Activated CD4-positive, alpha-beta memory T cell treated with anti-CD3 and anti-CD28 coated beads for 36 hours (primary cell): Measurements from ENCODE around the gene TACR2. TPM values are rescaled to one million over a fixed set of nuclear protein-coding genes. Genes with fewer than 3 reads are reported as not detected.
A peak's percentile ranks its signal among the peaks of the same experiment; 100 is the strongest.

Experiments
- CTCF ChIA-PET: fragments of 350-600 bp; sonication (Branson Sonifier 250); formaldehyde crosslinking; loops from one replicate; lab custom pipeline; 2021; ENCODE audit warnings: antibody characterized with exemption, inconsistent platforms; lab: Charles Lee
- POLR2A ChIA-PET: fragments of 350-600 bp; sonication (Branson Sonifier 250); formaldehyde crosslinking; loops from one replicate; lab custom pipeline; 2021; ENCODE audit warnings: antibody characterized with exemption; lab: Charles Lee
- DNase-seq: peaks from one replicate; pipeline ENCODE4 v3.0.0-alpha.2; 2020
- H3K27ac Mint-ChIP-seq: one replicate; pipeline ENCODE4 v1.8.0; 2021; ENCODE audit warnings: mixed read lengths
- H3K27me3 Mint-ChIP-seq: one replicate; pipeline ENCODE4 v1.8.0; 2021; ENCODE audit warnings: mixed read lengths
- H3K36me3 Mint-ChIP-seq: one replicate; pipeline ENCODE4 v1.8.0; 2021; ENCODE audit warnings: mixed read lengths
- H3K4me1 Mint-ChIP-seq: one replicate; pipeline ENCODE4 v1.8.0; 2021; ENCODE audit warnings: low read depth, mixed read lengths
- H3K4me3 Mint-ChIP-seq: one replicate; pipeline ENCODE4 v1.8.0; 2021; ENCODE audit warnings: mild to moderate bottlenecking, mixed read lengths
- H3K9me3 Mint-ChIP-seq: one replicate; pipeline ENCODE4 v1.8.0; 2021; ENCODE audit warnings: mixed read lengths
- intact Hi-C: fragments of 100-400 bp; cut with micrococcal nuclease; formaldehyde crosslinking; loops from one replicate; pipeline ENCODE4 v1.15.1; 2023
- total RNA-seq, 2 experiments: library from RNA; stranded (reverse); gene quantifications; one replicate each; pipeline ENCODE4 v1.2.3, GENCODE V29; 2021

TACR2 gene
- total RNA-seq, 2 experiments from 2014 or later = not detected

DNA sequence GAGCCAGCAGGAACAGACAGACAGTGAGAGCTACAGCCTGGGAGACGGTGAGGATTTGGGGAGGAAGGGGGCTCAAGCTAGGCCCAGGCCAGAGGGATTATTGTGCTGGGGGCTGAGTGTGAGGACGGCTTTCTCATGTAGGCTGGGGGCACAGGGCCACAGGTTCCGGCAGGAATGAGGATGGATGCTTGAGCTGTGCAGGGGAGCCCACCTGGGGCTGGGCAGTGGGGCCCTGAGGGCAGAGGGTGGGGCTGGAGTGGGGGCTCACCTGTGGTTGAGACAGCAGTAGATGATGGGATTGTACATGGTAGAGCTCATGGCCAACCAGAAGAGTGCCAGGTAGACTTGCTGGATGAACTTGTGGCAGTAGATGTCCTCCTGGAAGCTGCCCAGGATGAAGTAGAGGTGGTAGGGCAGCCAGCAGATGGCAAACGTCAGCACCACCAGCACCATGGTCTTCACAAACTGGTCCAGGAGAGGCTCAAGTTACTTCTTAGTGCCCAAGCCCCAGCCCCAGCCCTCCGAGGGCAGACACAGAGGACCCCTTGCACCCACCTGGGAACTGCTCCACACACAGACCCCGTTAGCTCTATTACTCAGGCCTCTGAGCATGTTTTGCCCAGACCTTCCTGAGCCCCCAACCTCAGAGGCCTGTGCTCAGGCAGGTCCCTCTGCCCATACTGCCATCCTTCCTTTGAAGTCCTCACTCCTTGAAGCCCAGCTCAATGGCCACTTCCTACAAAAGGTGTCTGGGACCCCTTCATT lies 9.7 kb downstream of the TACR2 start:
- Mint-ChIP-seq H3K4me1 (peaks cover 17% of the 10 kb centered on the region), H3K9me3 (no peaks in the 10 kb centered on the region), H3K36me3 (peaks cover 11% of the 10 kb centered on the region), H3K27ac (peak overlapping the region; percentile 51), H3K4me3 (no peak overlapping the region), H3K27me3 (no peaks in the 10 kb centered on the region)
- ChIA-PET POLR2A (interaction anchor here (1.3 kb wide), 2 partner anchors 89 to 101 kb away, joined by 4 to 6 read pairs; no protein-coding TSS in a partner anchor), CTCF (interaction anchor here (0.6 to 4.1 kb wide), 21 partner anchors 9 to 200 kb away, joined by 3 to 50 read pairs (median 4); partner anchors contain the start of gene TSPAN15)
- intact Hi-C loops = loop anchor here (5.0 kb wide), 3 partner anchors 185 to 410 kb away; partner anchors contain the start of genes FAM241B and HKDC1
- no peak for DNase-seq

DNA sequence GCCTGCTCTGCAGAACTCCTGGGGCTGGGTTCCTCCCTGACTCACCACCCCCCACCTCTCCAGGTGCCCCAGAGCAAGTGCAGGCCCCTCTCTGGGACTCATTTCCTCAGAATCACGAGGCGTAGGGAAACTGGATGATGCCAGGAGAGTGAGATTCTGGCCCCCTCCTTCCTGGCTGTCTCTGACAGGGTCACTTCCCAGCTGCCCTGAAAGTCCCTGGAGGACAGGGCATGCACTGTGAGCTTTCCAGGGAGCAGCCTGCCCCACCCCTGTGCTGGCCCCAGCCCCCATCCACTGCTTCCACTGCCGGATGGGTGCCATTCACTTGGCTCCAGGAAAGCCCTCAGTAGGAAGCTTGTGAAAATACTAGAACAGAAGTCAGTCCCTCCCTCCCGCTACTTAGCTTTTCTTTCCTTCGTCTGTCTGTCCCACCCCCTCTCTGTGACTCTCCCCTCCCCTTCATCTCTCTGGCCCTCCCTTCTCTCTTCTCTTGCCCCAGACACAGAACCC lies 10.4 kb downstream of the TACR2 start:
- no peak overlapping the region for H3K4me3 Mint-ChIP-seq
- H3K36me3 Mint-ChIP-seq = peaks cover 15% of the 10 kb centered on the region
- no peaks in the 10 kb centered on the region for H3K27me3 Mint-ChIP-seq
- no peaks in the 10 kb centered on the region for H3K9me3 Mint-ChIP-seq
- CTCF ChIA-PET = interaction anchor here (0.6 to 4.1 kb wide), 9 partner anchors 8 to 176 kb away, joined by 3 to 50 read pairs (median 5); no protein-coding TSS in a partner anchor
- H3K4me1 Mint-ChIP-seq = peaks cover 17% of the 10 kb centered on the region
- peak overlapping the region; percentile 51 for H3K27ac Mint-ChIP-seq
- no peak for DNase-seq
- intact Hi-C loops = loop anchor here (5.0 kb wide), 3 partner anchors 184 to 409 kb away; partner anchors contain the start of genes FAM241B and HKDC1
- POLR2A ChIA-PET = interaction anchor here (1.3 kb wide), 1 partner anchor 101 kb away, joined by 6 read pairs; no protein-coding TSS in a partner anchor

- Mint-ChIP-seq H3K9me3 (no peaks in the 10 kb centered on the region), H3K36me3 (peaks cover 23% of the 10 kb centered on the region), H3K4me1 (peaks cover 17% of the 10 kb centered on the region), H3K27me3 (no peaks in the 10 kb centered on the region), H3K27ac (peak overlapping the region; percentile 28), H3K4me3 (no peak overlapping the region)
- ChIA-PET CTCF (interaction anchor here (0.6 to 4.1 kb wide), 2 partner anchors 103 to 224 kb away, joined by 3 to 50 read pairs; no protein-coding TSS in a partner anchor), POLR2A (no interaction called here)
- intact Hi-C loops = loop anchor here (5.0 kb wide), 3 partner anchors 183 to 408 kb away; partner anchors contain the start of genes FAM241B and HKDC1
- DNase-seq = no peak
Observed at GRCh38 chr10:69405221-69405620, 11.5 kb downstream of the TACR2 start.

GRCh38 chr10:69404786-69405185 lies 11.9 kb downstream of the TACR2 start:
- ChIA-PET CTCF (interaction anchor here (4.1 kb wide), 1 partner anchor 104 kb away, joined by 50 read pairs; no protein-coding TSS in a partner anchor), POLR2A (no interaction called here)
- no peaks in the 10 kb centered on the region for H3K27me3 Mint-ChIP-seq
- DNase-seq = no peak
- H3K36me3 Mint-ChIP-seq = peaks cover 23% of the 10 kb centered on the region
- peaks cover 17% of the 10 kb centered on the region for H3K4me1 Mint-ChIP-seq
- no peak overlapping the region for H3K4me3 Mint-ChIP-seq
- intact Hi-C loops = loop anchor here (5.0 kb wide), 3 partner anchors 182 to 407 kb away; partner anchors contain the start of genes FAM241B and HKDC1
- peak overlapping the region; percentile 28 for H3K27ac Mint-ChIP-seq
- no peaks in the 10 kb centered on the region for H3K9me3 Mint-ChIP-seq

- no peak overlapping the region for H3K27ac Mint-ChIP-seq
- no peak overlapping the region for H3K4me3 Mint-ChIP-seq
- DNase-seq = no peak
- CTCF ChIA-PET = interaction anchor here (1.1 kb wide), 2 partner anchors 11 to 165 kb away, joined by 5 read pairs; no protein-coding TSS in a partner anchor
- POLR2A ChIA-PET = no interaction called here
- H3K9me3 Mint-ChIP-seq = no peaks in the 10 kb centered on the region
- peaks cover 10% of the 10 kb centered on the region for H3K4me1 Mint-ChIP-seq
- H3K27me3 Mint-ChIP-seq = no peaks in the 10 kb centered on the region
- intact Hi-C loops = no loop called here
- H3K36me3 Mint-ChIP-seq = peaks cover 28% of the 10 kb centered on the region
Observed at GRCh38 chr10:69403519-69403918, 13.2 kb downstream of the TACR2 start.

GRCh38 chr10:69403066-69403465 lies 13.7 kb downstream of the TACR2 start:
- POLR2A ChIA-PET = no interaction called here
- Mint-ChIP-seq H3K36me3 (peaks cover 28% of the 10 kb centered on the region), H3K27ac (no peak overlapping the region)

DNA sequence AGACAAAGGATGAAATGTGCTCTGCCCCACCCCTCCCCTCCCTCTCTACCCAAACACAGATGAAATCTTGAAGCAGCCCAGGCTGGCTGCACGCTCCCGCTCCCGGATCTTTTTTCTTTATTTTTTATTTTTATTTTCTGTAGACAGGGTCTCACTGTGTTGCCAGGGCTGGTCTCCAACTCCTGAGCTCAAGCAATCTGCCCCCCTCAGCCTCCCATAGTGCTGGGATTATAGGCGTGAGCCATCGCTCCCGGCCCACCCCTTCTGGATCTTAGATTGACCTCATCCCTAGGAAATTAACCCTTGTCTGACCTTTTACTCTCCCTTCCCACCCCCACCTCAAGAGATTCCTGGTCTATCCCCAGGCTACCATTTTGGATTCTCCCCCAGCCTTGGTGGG lies 14.3 kb downstream of the TACR2 start:
- POLR2A ChIA-PET = no interaction called here

More at GRCh38 chr10:69403066-69403465, 13.7 kb downstream of the TACR2 start:
- peaks cover 6% of the 10 kb centered on the region for H3K4me1 Mint-ChIP-seq
- DNase-seq = no peak
- no peaks in the 10 kb centered on the region for H3K9me3 Mint-ChIP-seq
- CTCF ChIA-PET = interaction anchor here (1.1 kb wide), 2 partner anchors 10 to 165 kb away, joined by 5 read pairs; no protein-coding TSS in a partner anchor
- H3K4me3 Mint-ChIP-seq = no peak overlapping the region
- H3K27me3 Mint-ChIP-seq = no peaks in the 10 kb centered on the region
- intact Hi-C loops = no loop called here

GRCh38 chr10:69401416-69401815 lies 15.3 kb downstream of the TACR2 start:
- POLR2A ChIA-PET = no interaction called here
- no peak for DNase-seq
- CTCF ChIA-PET = no interaction called here
- Mint-ChIP-seq H3K36me3 (peaks cover 32% of the 10 kb centered on the region), H3K9me3 (no peaks in the 10 kb centered on the region), H3K4me3 (no peak overlapping the region), H3K27ac (no peak overlapping the region), H3K27me3 (no peaks in the 10 kb centered on the region), H3K4me1 (peaks cover 2% of the 10 kb centered on the region)
- intact Hi-C loops = no loop called here

More for the DNA sequence above, 14.3 kb downstream of the TACR2 start:
- intact Hi-C loops = no loop called here
- no peak overlapping the region for H3K27ac Mint-ChIP-seq
- H3K4me1 Mint-ChIP-seq = peaks cover 2% of the 10 kb centered on the region
- H3K36me3 Mint-ChIP-seq = peaks cover 28% of the 10 kb centered on the region
- no peaks in the 10 kb centered on the region for H3K27me3 Mint-ChIP-seq
- H3K4me3 Mint-ChIP-seq = no peak overlapping the region
- DNase-seq = no peak
- CTCF ChIA-PET = no interaction called here
- H3K9me3 Mint-ChIP-seq = no peaks in the 10 kb centered on the region

GRCh38 chr10:69400936-69401335 lies 15.8 kb downstream of the TACR2 start:
- intact Hi-C loops = no loop called here
- peaks cover 2% of the 10 kb centered on the region for H3K4me1 Mint-ChIP-seq
- POLR2A ChIA-PET = no interaction called here
- CTCF ChIA-PET = no interaction called here
- no peak for DNase-seq
- H3K9me3 Mint-ChIP-seq = no peaks in the 10 kb centered on the region
- H3K36me3 Mint-ChIP-seq = peaks cover 34% of the 10 kb centered on the region
- H3K4me3 Mint-ChIP-seq = no peak overlapping the region
- no peak overlapping the region for H3K27ac Mint-ChIP-seq
- no peaks in the 10 kb centered on the region for H3K27me3 Mint-ChIP-seq

- H3K27ac Mint-ChIP-seq = no peak overlapping the region
- H3K27me3 Mint-ChIP-seq = no peaks in the 10 kb centered on the region
- H3K36me3 Mint-ChIP-seq = peaks cover 43% of the 10 kb centered on the region
- intact Hi-C loops = no loop called here
- peaks cover 1% of the 10 kb centered on the region for H3K4me1 Mint-ChIP-seq
- H3K4me3 Mint-ChIP-seq = no peak overlapping the region
- ChIA-PET POLR2A (no interaction called here), CTCF (interaction anchor here (1.0 to 2.1 kb wide), 4 partner anchors 8 to 160 kb away, joined by 3 to 10 read pairs (median 3); no protein-coding TSS in a partner anchor)
- no peak for DNase-seq
- no peaks in the 10 kb centered on the region for H3K9me3 Mint-ChIP-seq
Observed at GRCh38 chr10:69398466-69398865, 18.3 kb downstream of the TACR2 start.

DNA sequence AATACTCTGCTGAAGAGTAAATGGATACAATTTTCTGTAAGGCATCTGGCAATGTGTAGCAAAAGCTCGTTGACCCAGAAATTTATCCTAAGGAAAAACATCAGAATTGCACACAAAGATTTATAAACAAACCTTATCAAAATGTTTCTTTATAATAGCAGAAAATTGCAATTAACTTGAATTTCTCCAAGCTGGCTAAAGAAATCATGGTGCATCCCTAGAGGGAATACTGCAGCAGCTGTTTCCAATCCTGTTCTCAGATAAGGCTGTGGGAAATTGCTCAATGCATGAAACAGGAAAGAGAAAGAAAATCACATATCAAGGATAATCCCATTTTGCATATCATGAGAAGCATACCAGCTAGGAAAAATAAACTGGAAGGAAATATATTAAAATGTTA lies 18.7 kb downstream of the TACR2 start:
- no peak overlapping the region for H3K27ac Mint-ChIP-seq
- no peak overlapping the region for H3K4me3 Mint-ChIP-seq
- intact Hi-C loops = no loop called here
- ChIA-PET POLR2A (no interaction called here), CTCF (interaction anchor here (1.0 to 2.1 kb wide), 4 partner anchors 9 to 160 kb away, joined by 3 to 10 read pairs (median 3); no protein-coding TSS in a partner anchor)
- no peak for DNase-seq
- no peaks in the 10 kb centered on the region for H3K27me3 Mint-ChIP-seq
- H3K4me1 Mint-ChIP-seq = no peaks in the 10 kb centered on the region
- no peaks in the 10 kb centered on the region for H3K9me3 Mint-ChIP-seq
- H3K36me3 Mint-ChIP-seq = peaks cover 41% of the 10 kb centered on the region

GRCh38 chr10:69394020-69394419 lies 22.7 kb downstream of the TACR2 start:
- ChIA-PET CTCF (interaction anchor here (0.5 to 7.9 kb wide), 2 partner anchors 113 to 156 kb away, joined by 4 to 118 read pairs; no protein-coding TSS in a partner anchor), POLR2A (no interaction called here)
- no peak for DNase-seq
- Mint-ChIP-seq H3K4me3 (no peak overlapping the region), H3K36me3 (peaks cover 40% of the 10 kb centered on the region), H3K9me3 (no peaks in the 10 kb centered on the region), H3K27me3 (no peaks in the 10 kb centered on the region), H3K27ac (no peak overlapping the region), H3K4me1 (peaks cover 11% of the 10 kb centered on the region)
- intact Hi-C loops = loop anchor here (5.0 kb wide), 2 partner anchors 77 to 387 kb away; no protein-coding TSS in a partner anchor
